RWPE1 (cell line): ENCODE data around the gene ZFR2.

Experiments
- CTCF ChIA-PET: fragments of 350-600 bp; sonication (Branson Sonifier 250); formaldehyde crosslinking; extraction: SDS; loops from one replicate; lab custom pipeline; 2021; lab: Yijun Ruan, JAX
- POLR2A ChIA-PET: fragments of 400-600 bp; formaldehyde crosslinking; extraction: SDS; loops from one replicate; lab custom pipeline; 2020; ENCODE audit warnings: antibody characterized with exemption; ENCODE audit not compliant: low non-redundant PET; lab: Yijun Ruan, JAX
- DNase-seq: peaks from one replicate; pipeline ENCODE4 v3.0.0; 2012; ENCODE audit warnings: low spot score
- H3K27ac ChIP-seq: fragments of 450-650 bp; 2 replicates; pipeline ENCODE4 v1.5.1; 2017
- TF ChIP-seq, protein P1 (sequence below): fragments of 450-650 bp; conservative IDR thresholded peaks from 2 replicates; pipeline ENCODE4 v1.5.1; 2017; ENCODE audit warnings: low read depth, mild to moderate bottlenecking

Gene ZFR2

DNA sequence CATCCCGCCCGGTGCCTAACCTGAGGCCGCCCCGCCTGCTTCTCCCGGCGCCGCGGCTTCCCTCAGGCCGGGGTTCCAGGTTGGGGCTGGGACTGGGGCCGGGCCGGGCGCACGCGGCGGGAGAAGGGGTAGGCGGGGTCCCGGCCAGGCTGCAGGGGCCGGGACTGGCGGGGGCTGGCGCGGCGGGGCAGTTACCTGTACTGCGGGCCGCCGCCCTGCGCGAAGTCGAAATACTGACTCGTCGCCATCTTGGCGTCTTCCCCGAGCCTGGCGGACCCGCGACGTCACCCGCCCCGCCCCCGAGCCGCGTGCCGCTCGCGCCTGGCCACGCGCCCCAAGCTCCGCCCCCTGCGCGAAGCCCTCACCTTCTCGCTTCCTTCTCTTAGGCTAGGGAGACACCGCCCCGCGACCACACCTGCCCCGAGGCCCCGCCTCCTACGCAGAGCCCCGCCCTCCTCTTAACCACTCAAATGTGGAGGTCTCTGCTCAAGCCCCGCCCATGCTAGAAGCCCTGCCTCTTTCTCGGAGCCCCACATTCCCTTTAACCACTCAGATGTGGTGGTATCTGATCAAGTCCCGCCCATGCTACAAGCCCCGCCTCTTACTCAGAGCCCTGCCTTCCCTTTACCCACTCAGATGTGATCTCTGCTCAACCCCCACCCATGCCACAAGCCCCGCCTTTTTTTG lies at the start of gene ZFR2:
ZFR2 (minus strand) TSS at position 269 of the 687 bp plus-strand sequence; CDS start at position 248, 21 bp downstream.
- no peak within 1 kb of the TSS for H3K27ac ChIP-seq
- no peak for DNase-seq
- ChIA-PET CTCF (no interaction called here), POLR2A (no interaction called here)
- TF ChIP-seq, protein P1, sequence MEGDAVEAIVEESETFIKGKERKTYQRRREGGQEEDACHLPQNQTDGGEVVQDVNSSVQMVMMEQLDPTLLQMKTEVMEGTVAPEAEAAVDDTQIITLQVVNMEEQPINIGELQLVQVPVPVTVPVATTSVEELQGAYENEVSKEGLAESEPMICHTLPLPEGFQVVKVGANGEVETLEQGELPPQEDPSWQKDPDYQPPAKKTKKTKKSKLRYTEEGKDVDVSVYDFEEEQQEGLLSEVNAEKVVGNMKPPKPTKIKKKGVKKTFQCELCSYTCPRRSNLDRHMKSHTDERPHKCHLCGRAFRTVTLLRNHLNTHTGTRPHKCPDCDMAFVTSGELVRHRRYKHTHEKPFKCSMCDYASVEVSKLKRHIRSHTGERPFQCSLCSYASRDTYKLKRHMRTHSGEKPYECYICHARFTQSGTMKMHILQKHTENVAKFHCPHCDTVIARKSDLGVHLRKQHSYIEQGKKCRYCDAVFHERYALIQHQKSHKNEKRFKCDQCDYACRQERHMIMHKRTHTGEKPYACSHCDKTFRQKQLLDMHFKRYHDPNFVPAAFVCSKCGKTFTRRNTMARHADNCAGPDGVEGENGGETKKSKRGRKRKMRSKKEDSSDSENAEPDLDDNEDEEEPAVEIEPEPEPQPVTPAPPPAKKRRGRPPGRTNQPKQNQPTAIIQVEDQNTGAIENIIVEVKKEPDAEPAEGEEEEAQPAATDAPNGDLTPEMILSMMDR: no peak

DNA sequence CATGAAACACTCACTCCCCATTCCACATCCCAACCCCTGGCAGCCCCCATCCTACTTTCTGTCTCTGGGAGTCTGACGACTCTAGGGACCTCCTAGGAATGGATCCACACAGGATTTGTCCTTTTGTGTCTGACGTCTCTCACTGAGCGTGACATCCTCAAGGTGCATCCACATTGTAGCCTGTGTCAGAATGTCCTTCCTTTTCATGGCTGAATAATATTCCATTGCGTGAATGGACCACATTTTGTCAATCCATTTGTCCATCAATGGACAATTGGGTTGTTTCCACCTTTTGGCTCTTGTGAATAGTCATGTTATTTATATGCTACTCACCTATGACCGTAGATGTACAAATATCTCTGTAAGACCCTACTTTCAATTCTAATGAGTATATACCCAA lies 47.2 kb upstream of the ZFR2 start:
- H3K27ac ChIP-seq: no peak overlapping the region
- TF ChIP-seq, protein P1: no peak
- DNase-seq: no peak
- POLR2A ChIA-PET: no interaction called here
- CTCF ChIA-PET: no interaction called here

DNA sequence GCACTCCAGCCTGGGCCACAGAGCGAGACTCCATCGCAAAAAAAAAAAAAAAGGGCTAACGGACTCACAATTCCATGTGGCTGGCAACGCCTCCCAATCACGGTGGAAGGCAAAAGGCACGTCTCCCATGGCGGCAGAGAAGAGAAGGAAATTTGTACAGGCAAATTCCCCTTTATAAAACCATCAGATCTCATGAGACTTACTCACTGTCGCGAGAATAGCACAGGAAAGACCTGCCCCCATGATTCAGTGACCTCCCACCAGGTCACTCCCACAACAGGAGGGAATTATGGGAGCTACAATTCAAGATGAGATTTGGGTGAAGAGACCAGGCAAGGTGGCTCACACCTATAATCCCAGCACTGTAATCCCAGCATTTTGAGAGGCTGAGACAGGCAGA lies 45.4 kb upstream of the ZFR2 start:
- TF ChIP-seq, protein P1: no peak
- no peak for DNase-seq
- POLR2A ChIA-PET: no interaction called here
- CTCF ChIA-PET: no interaction called here
- H3K27ac ChIP-seq: no peak overlapping the region

DNA sequence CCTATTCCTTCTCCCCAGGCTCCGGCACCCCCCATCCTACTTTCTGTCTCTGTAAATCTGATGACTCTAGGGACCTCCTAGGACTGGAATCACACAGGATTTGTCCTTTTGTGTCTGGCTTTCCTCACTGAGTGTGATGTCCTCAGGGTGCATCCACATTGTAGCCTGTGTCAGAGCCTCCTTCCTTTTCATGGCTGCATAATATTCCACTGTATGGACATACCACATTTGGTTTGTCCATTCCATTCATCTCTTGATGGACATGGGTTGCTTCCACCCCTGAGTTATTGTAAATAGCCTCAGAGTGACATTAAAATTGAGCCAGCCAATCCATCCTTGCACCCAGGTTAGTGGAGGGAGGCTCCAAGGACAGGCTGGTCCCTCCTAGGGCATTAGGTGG lies 41.3 kb upstream of the ZFR2 start:
- ChIA-PET POLR2A (no interaction called here), CTCF (no interaction called here)
- no peak for DNase-seq
- TF ChIP-seq, protein P1: no peak
- H3K27ac ChIP-seq: no peak overlapping the region

DNA sequence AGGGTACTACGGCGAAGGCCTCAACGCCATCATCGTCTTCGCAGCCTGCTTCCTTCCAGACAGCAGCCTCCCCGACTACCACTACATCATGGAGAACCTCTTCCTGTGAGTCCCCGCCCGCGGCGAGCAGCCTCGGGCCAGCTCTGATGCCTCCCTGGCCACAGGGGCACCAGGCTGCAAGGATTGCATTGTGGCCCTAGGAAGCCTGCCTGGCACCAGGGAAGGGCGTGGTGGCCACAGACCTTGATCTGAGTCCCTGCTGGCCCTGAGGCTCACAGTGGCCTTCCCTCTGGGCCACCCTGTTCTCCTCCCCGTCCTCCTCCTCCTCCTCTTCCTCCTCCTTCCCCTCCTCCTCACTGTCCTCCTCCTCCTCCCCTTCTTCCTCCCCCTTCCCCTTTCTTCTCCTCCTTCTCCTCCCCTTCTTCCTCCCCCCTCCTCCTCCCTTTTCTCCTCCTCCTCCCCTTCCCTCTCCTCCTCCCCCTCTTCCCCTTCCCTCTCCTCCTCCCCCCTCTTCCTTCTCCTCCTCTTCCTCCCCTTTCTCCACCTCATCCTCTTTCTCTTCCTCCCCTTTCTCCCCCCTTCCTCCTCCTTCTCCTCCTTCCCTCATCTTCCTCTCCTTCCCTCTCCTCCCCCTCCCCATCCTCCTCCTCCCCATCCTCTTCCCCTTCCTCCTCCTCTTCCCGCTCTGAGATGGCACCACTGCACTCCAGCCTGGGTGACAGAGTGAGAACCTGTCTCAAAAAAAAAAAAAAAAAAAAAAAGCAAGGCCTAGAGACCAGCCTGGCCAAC lies 39.6 kb upstream of the ZFR2 start:
- TF ChIP-seq, protein P1: no peak
- CTCF ChIA-PET: no interaction called here
- H3K27ac ChIP-seq: no peak overlapping the region
- POLR2A ChIA-PET: no interaction called here
- DNase-seq: no peak

DNA sequence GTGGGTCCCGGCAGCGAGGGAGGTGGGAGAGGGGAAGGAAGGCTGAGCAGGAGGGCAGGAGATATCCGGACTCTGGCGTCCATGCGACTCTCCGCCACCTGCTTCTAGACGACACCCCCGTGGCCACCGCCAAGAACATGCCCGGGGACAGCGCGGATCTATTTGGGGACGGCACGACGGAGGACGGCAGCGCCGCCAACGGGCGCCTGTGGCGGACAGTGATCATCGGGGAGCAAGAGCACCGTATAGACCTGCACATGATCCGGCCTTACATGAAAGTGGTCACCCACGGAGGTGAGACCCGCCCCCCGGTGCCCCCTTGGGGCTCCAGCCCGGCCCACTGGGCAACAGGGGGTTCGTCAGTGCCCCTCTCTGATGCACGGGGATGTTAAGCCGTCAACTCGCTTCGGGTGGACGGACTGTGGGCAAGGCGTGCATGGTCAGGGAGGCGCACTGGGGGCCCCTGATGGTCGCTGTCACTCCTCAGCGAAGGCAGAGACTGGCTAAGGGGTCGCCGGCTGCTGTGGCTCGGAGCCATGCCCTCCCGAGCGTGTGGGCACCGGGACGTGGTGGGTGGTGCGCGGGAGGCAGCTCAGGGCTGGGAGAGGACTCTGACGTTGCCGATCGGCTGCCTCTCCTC lies 38.9 kb upstream of the ZFR2 start:
- CTCF ChIA-PET: no interaction called here
- no peak for DNase-seq
- TF ChIP-seq, protein P1: no peak
- POLR2A ChIA-PET: no interaction called here
- H3K27ac ChIP-seq: no peak overlapping the region
